ENCODE measurements around the gene ICAM3. TPM values are rescaled to one million over a fixed set of nuclear protein-coding genes. Genes with fewer than 3 reads are reported as not detected.
"Not testable (repeated sequence)": the region's sequence is repeated elsewhere in the genome, so short reads cannot be mapped to it uniquely, and the experiment has no call there.

Gene ICAM3
- total RNA-seq, 2 donors from 2014 or later = 91.9 to 154 TPM

DNA sequence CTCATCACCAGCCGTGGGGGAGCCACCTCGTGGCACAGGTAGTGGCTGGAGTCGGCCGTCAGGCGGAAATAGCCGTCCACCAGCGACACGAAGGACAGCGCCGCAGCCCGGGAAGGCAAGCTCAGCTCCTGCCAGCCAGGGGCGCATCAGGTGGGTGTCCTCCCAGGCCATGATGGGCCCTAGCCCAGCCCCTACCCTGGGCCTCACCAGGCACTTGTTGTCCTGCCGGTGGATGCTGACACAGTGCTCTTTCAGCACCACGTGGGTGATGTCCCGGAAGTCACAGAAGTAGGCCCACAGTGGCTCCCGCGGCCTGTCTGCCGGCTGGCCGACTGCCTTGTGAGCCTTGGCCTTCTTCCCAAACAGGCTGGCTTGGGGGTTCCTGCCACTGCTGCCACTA lies 25.2 kb upstream of the ICAM3 start:
- Mint-ChIP-seq H3K27ac (no peak overlapping the region), H3K4me3 (no peak overlapping the region), H3K9me3 (no peaks in the 10 kb centered on the region), H3K27me3 (no peaks in the 10 kb centered on the region), H3K4me1 (ENCODE audit: low read depth in 2 of 2) (peaks cover 6 to 16% of the 10 kb centered on the region in 2 donors), H3K36me3 (peaks cover 6% of the 10 kb centered on the region)
- ATAC-seq (no peak), DNase-seq (ENCODE audit: low spot score) (peak; percentile 46)

DNA sequence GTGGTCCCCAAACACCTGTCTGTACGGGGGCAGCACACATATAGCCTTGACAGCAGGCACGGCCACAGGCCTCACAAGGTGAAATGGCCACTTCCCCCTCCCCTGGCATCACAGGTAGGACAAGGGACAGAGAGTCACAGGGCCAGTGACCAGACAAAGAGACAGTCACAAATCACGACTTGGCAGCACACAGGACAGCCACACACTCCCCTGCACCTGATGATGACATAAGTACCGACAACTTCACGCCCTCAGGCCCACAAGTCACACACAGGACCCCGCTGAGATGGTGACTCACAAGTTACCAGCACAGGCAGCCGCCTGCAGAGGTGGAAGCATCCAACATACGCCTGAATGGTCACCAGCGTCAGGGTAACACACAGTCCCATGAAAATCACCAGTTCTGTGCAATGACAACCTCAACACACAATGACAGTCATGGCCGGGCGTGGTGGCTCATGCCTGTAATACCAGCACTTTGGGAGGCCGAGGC lies 24.4 kb upstream of the ICAM3 start:
- H3K9me3 Mint-ChIP-seq = no peaks in the 10 kb centered on the region
- peak; percentile 54 to 75 for ATAC-seq
- H3K27me3 Mint-ChIP-seq = no peaks in the 10 kb centered on the region
- H3K4me1 Mint-ChIP-seq (ENCODE audit: low read depth in 2 of 2) = peaks cover 0 to 12% of the 10 kb centered on the region in 2 donors
- no peaks in the 10 kb centered on the region for H3K36me3 Mint-ChIP-seq
- H3K27ac Mint-ChIP-seq = peak overlapping the region in 1 of 2 donors; percentile 6
- peak; percentile 59 for DNase-seq (ENCODE audit: low spot score)
- no peak overlapping the region for H3K4me3 Mint-ChIP-seq

GRCh38 chr19:10362259-10362658 lies 22.8 kb upstream of the ICAM3 start:
- H3K27me3 Mint-ChIP-seq = no peaks in the 10 kb centered on the region

DNA sequence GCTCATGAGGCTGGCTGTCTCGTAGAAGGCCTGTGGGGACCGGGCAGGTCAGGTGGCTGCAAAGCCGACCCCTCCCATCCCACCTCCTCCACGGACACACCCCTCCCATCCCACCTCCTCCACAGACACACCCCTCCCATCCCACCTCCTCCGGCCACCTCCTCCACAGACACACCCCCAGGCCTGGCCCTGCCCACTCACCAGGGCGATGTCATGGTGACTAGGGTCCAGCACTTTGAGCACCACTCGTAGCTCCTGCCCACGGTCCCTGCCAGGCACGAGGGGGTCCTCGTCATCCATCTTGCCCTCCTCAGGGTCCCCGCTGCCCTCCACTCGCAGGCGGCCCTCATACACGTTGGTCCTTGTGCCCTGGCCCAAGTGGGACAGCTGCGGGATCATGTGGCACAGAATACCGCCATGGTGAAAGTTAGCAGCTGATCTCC lies 22.2 kb upstream of the ICAM3 start:
- ATAC-seq (peak in 1 of 2 donors; percentile 9), DNase-seq (ENCODE audit: low spot score) (peak; percentile 55)
- Mint-ChIP-seq H3K27ac (no peak overlapping the region), H3K9me3 (no peaks in the 10 kb centered on the region), H3K36me3 (no peaks in the 10 kb centered on the region), H3K4me1 (ENCODE audit: low read depth in 2 of 2) (peaks cover 0 to 12% of the 10 kb centered on the region in 2 donors), H3K4me3 (no peak overlapping the region), H3K27me3 (no peaks in the 10 kb centered on the region)

More at GRCh38 chr19:10362259-10362658, 22.8 kb upstream of the ICAM3 start:
- peak; percentile 45 for DNase-seq (ENCODE audit: low spot score)
- Mint-ChIP-seq H3K4me3 (no peak overlapping the region), H3K4me1 (ENCODE audit: low read depth in 2 of 2) (peaks cover 0 to 12% of the 10 kb centered on the region in 2 donors), H3K27ac (no peak overlapping the region), H3K36me3 (no peaks in the 10 kb centered on the region), H3K9me3 (no peaks in the 10 kb centered on the region)
- ATAC-seq = no peak

GRCh38 chr19:10356431-10356830 lies 17.0 kb upstream of the ICAM3 start:
- Mint-ChIP-seq H3K36me3 (no peaks in the 10 kb centered on the region), H3K4me3 (no peak overlapping the region), H3K27me3 (no peaks in the 10 kb centered on the region), H3K9me3 (no peaks in the 10 kb centered on the region), H3K27ac (no peak overlapping the region), H3K4me1 (ENCODE audit: low read depth in 2 of 2) (peaks cover 0 to 5% of the 10 kb centered on the region in 2 donors)
- peak; percentile 49 for DNase-seq (ENCODE audit: low spot score)
- no peak for ATAC-seq

- H3K4me3 Mint-ChIP-seq = no peak overlapping the region
- ATAC-seq (peak; percentile 57 to 65), DNase-seq (ENCODE audit: low spot score) (peak; percentile 62)
- H3K27me3 Mint-ChIP-seq = no peaks in the 10 kb centered on the region
- no peaks in the 10 kb centered on the region for H3K9me3 Mint-ChIP-seq
- H3K4me1 Mint-ChIP-seq (ENCODE audit: low read depth in 2 of 2) = no peaks in the 10 kb centered on the region
- no peaks in the 10 kb centered on the region for H3K36me3 Mint-ChIP-seq
- H3K27ac Mint-ChIP-seq = peak overlapping the region in 1 of 2 donors; percentile 63
Measured at GRCh38 chr19:10353793-10354391, 14.5 kb upstream of the ICAM3 start.

DNA sequence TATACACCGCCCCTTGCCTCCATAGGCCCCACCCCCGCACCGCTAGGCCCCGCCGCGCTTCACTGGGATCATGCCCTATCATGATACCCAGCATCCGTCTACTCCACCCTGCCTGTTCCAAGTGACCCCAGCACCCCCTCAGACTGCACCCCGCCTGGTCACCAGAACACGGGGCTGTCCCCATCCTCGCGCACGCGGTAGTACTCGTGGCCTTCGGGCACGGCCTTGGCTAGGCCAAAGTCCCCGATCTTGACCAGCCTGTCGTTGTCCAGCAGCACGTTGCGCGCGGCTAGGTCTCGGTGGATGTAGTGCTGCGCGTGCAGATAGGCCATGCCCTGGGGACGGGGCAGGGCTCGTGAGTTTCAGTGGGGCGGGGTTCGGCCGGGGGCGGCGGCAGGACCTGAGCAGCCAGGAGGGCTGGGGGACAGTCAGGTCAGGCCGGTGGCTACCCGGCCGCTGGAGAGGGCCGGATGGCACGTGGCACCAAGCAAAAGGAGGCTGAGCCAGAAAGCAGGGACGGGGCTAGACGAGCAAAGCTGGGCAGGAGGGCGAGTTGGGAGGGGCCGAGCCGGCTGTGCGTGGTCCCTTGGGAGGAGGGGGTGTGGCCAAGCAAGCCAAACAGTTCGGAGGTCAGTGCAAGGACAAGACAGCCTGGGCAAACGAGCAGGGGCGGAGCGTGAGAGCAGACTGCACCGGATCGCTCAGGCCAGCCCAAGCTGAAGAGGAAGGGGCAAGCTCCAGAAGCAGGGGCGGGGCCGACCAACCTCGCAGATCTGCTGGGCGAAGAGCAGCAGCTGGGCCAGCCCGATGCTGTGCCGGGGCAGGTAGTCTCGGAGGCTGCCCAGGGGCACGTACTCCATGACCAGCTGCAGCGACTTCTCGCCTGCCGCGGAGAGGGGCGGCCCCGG lies 13.6 kb upstream of the ICAM3 start:
- H3K27ac Mint-ChIP-seq = no peak overlapping the region
- no peaks in the 10 kb centered on the region for H3K4me1 Mint-ChIP-seq (ENCODE audit: low read depth in 2 of 2)
- ATAC-seq = peak in 1 of 2 donors; percentile 6
- no peaks in the 10 kb centered on the region for H3K9me3 Mint-ChIP-seq
- H3K4me3 Mint-ChIP-seq = no peak overlapping the region
- DNase-seq (ENCODE audit: low spot score) = no peak
- H3K36me3 Mint-ChIP-seq = no peaks in the 10 kb centered on the region
- H3K27me3 Mint-ChIP-seq = no peaks in the 10 kb centered on the region

- Mint-ChIP-seq H3K9me3 (no peaks in the 10 kb centered on the region), H3K27ac (no peak overlapping the region)
- no peak for DNase-seq (ENCODE audit: low spot score)
Measured at GRCh38 chr19:10346509-10346908, 7.1 kb upstream of the ICAM3 start.

GRCh38 chr19:10344780-10345179 lies 5.4 kb upstream of the ICAM3 start:
- Mint-ChIP-seq H3K4me1 (ENCODE audit: low read depth in 2 of 2) (peaks cover 2 to 6% of the 10 kb centered on the region in 2 donors), H3K36me3 (no peaks in the 10 kb centered on the region), H3K4me3 (no peak overlapping the region), H3K27me3 (no peaks in the 10 kb centered on the region), H3K9me3 (no peaks in the 10 kb centered on the region), H3K27ac (no peak overlapping the region)
- ATAC-seq (no peak), DNase-seq (ENCODE audit: low spot score) (no peak)

More at GRCh38 chr19:10346509-10346908, 7.1 kb upstream of the ICAM3 start:
- no peak overlapping the region for H3K4me3 Mint-ChIP-seq
- H3K36me3 Mint-ChIP-seq = no peaks in the 10 kb centered on the region
- no peaks in the 10 kb centered on the region for H3K4me1 Mint-ChIP-seq (ENCODE audit: low read depth in 2 of 2)
- H3K27me3 Mint-ChIP-seq = no peaks in the 10 kb centered on the region
- ATAC-seq = no peak

- Mint-ChIP-seq H3K4me1 (ENCODE audit: low read depth in 2 of 2) (peaks cover 15 to 19% of the 10 kb centered on the region in 2 donors), H3K9me3 (no peaks in the 10 kb centered on the region), H3K36me3 (no peaks in the 10 kb centered on the region), H3K4me3 (no peak overlapping the region), H3K27ac (no peak overlapping the region), H3K27me3 (no peaks in the 10 kb centered on the region)
- DNase-seq (ENCODE audit: low spot score) (peak; percentile 22), ATAC-seq (no peak)
Measured at GRCh38 chr19:10343495-10343894, 4.1 kb upstream of the ICAM3 start.

GRCh38 chr19:10339977-10340376 lies 553 bp upstream of the ICAM3 start:
- no peaks in the 10 kb centered on the region for H3K27me3 Mint-ChIP-seq
- H3K4me1 Mint-ChIP-seq (ENCODE audit: low read depth in 2 of 2) = peaks cover 19 to 23% of the 10 kb centered on the region in 2 donors
- H3K4me3 Mint-ChIP-seq = peak overlapping the region; percentile 95
- H3K27ac Mint-ChIP-seq = peak overlapping the region; percentile 76 to 86
- ATAC-seq (no peak), DNase-seq (ENCODE audit: low spot score) (no peak)
- H3K9me3 Mint-ChIP-seq = no peaks in the 10 kb centered on the region
- no peaks in the 10 kb centered on the region for H3K36me3 Mint-ChIP-seq

GRCh38 chr19:10338940-10339339 lies 484 bp downstream of the ICAM3 start:
- no peaks in the 10 kb centered on the region for H3K27me3 Mint-ChIP-seq
- H3K4me1 Mint-ChIP-seq (ENCODE audit: low read depth in 2 of 2) = peaks cover 24 to 26% of the 10 kb centered on the region in 2 donors
- peak overlapping the region; percentile 95 for H3K4me3 Mint-ChIP-seq
- DNase-seq (ENCODE audit: low spot score) (no peak), ATAC-seq (no peak)
- H3K36me3 Mint-ChIP-seq = no peaks in the 10 kb centered on the region
- H3K27ac Mint-ChIP-seq = peak overlapping the region; percentile 76 to 86
- no peaks in the 10 kb centered on the region for H3K9me3 Mint-ChIP-seq

DNA sequence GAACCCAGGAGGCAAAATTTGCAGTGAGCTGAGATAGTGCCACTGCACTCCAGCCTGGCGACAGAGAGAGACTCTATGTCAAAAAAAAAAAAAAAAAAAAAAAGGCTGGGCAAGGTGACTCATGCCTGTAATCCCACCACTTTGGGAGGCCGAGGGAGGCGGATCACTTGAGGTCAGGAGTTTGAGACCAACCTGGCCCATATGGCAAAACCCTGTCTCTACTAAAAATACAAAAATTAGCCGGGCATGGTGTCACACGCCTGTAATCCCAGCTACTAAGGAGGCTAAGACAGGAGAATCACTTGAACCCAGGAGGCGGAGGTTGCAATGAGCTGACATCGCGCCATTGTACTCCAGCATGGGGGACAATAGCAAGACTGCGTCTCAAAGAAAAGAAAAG lies 2.7 kb downstream of the ICAM3 start:
- Mint-ChIP-seq H3K4me1 (ENCODE audit: low read depth in 2 of 2) (peaks cover 36 to 41% of the 10 kb centered on the region in 2 donors), H3K27ac (peak overlapping the region in 1 of 2 donors; percentile 54)
- not testable (repeated sequence) for H3K27me3 Mint-ChIP-seq; ATAC-seq; H3K36me3 Mint-ChIP-seq; DNase-seq (ENCODE audit: low spot score); H3K9me3 Mint-ChIP-seq; H3K4me3 Mint-ChIP-seq
